ENCODE measurements around the gene NPAS3. TPM values are rescaled to one million over a fixed set of nuclear protein-coding genes. Genes with fewer than 3 reads are reported as not detected.

Gene NPAS3
- total and polyA plus RNA-seq, 2 donors (not counting 3 experiments of a cell fraction or from before 2014, with no cell fraction given): 0.10 to 0.13 TPM

- CTCF ChIA-PET: interaction anchor here (0.8 to 4.3 kb wide), 2 partner anchors 183 to 313 kb away, joined by 3 to 128 read pairs; no protein-coding TSS in a partner anchor
- no peak for TF ChIP-seq MYC (IDR thresholded peaks at IDR 0.05; ENCODE audit: low read depth, low read length)
- no peak for TF ChIP-seq POLR2A (IDR thresholded peaks at IDR 0.05; ENCODE audit: low read depth, low read length)
- no peak for TF ChIP-seq POLR2AphosphoS5 (IDR thresholded peaks at IDR 0.05; ENCODE audit: insufficient read depth, low read depth, low read length)
- no peak for TF ChIP-seq EZH2 (IDR thresholded peaks at IDR 0.05; ENCODE audit: borderline replicate concordance, low read depth, low read length, severe bottlenecking)
- TF ChIP-seq FOS (IDR thresholded peaks at IDR 0.05; ENCODE audit: borderline replicate concordance, insufficient read depth, low read length): no peak
- TF ChIP-seq JUN (IDR thresholded peaks at IDR 0.05; ENCODE audit: borderline replicate concordance, insufficient read depth, insufficient read length, low read depth): no peak
- TF ChIP-seq, protein P1, sequence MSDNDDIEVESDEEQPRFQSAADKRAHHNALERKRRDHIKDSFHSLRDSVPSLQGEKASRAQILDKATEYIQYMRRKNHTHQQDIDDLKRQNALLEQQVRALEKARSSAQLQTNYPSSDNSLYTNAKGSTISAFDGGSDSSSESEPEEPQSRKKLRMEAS (IDR thresholded peaks at IDR 0.05; ENCODE audit: insufficient read depth, insufficient read length): no peak
- TF ChIP-seq GATA2 (IDR thresholded peaks at IDR 0.05; ENCODE audit: insufficient read depth, insufficient read length, low read depth, low read length): no peak
- no peak for TF ChIP-seq CTCF (IDR thresholded peaks at IDR 0.05; ENCODE audit: extremely low read depth in 1 of 2, insufficient read depth in 1 of 2, low read depth in 1 of 2, low read length in 2 of 2)
- no peaks in the 10 kb centered on the region for H3K79me2 ChIP-seq (ENCODE audit: control insufficient read depth, insufficient read depth, low read length)
Observed at GRCh38 chr14:33477797-33478196, 539.1 kb downstream of the NPAS3 start.

More at GRCh38 chr14:33477797-33478196, 539.1 kb downstream of the NPAS3 start:
- FAIRE-seq (no peak), DNase-seq (ENCODE audit: low read depth, low spot score) (no peak)
- Histone ChIP-seq H3K4me1 (ENCODE audit: control insufficient read depth, extremely low read depth, insufficient read depth, low read length) (peaks cover 8% of the 10 kb centered on the region), H2AFZ (ENCODE audit: low read depth, low read length) (no peak overlapping the region), H3K9me1 (replicated peaks; ENCODE audit: control insufficient read depth, extremely low read depth, insufficient read depth, low read length) (no peaks in the 10 kb centered on the region), H3K9me3 (replicated peaks; ENCODE audit: control insufficient read depth, insufficient read depth, low read length) (no peaks in the 10 kb centered on the region), H3K27ac (ENCODE audit: insufficient read depth, low read depth, low read length) (no peak overlapping the region), H3K4me3 (replicated peaks in 1 of 3; ENCODE audit: insufficient read depth in 1 of 3, low read depth in 1 of 3, low read length in 3 of 3) (no peak overlapping the region), H3K9ac (replicated peaks; ENCODE audit: extremely low read depth, insufficient read depth, low read length) (no peak overlapping the region), H4K20me1 (replicated peaks; ENCODE audit: control insufficient read depth, extremely low read depth, insufficient read depth, low read length) (no peaks in the 10 kb centered on the region), H3K36me3 (ENCODE audit: control insufficient read depth in 2 of 2, extremely low read depth in 1 of 2, insufficient read depth in 2 of 2, low read length in 2 of 2) (no peaks in the 10 kb centered on the region), H3K4me2 (ENCODE audit: insufficient read depth, low read length) (no peak overlapping the region), H3K27me3 (ENCODE audit: control insufficient read depth in 2 of 2, insufficient read depth in 2 of 2, low read length in 2 of 2) (no peaks in the 10 kb centered on the region)
- POLR2A ChIA-PET: no interaction called here
- intact Hi-C loops (cut with micrococcal nuclease): loop anchor here (10.0 kb wide), 1 partner anchor 287 kb away; no protein-coding TSS in a partner anchor
- dilution Hi-C loops (cut with MboI; ENCODE audit: extremely low pct_ligation_motif_present, low sequenced_read_pairs): no loop called here
- BruUV-seq (replicated peaks): no TSS peak

All from endothelial cell of umbilical vein (primary cell).